ENCODE measurements around the gene SOHLH2.

- TF ChIP-seq NFE2L2 (IDR thresholded peaks at IDR 0.05; ENCODE audit: low read depth, low read length): no peak
- no peak for TF ChIP-seq MAZ (IDR thresholded peaks at IDR 0.05; ENCODE audit: borderline replicate concordance, low read depth, low read length)
- no peak for TF ChIP-seq CTCF (conservative IDR thresholded peaks at IDR 0.05; ENCODE audit: low read depth, low read length)
- no peak for TF ChIP-seq CHD1 (IDR thresholded peaks at IDR 0.05; ENCODE audit: low read depth, low read length)
- no peak for TF ChIP-seq RFX5 (IDR thresholded peaks at IDR 0.05; ENCODE audit: low read depth, low read length)
- TF ChIP-seq CEBPB (IDR thresholded peaks at IDR 0.05; ENCODE audit: low read depth, low read length): no peak
- no peak for TF ChIP-seq RAD21 (IDR thresholded peaks at IDR 0.05; ENCODE audit: low read length)
- TF ChIP-seq POLR2A (IDR thresholded peaks at IDR 0.05; ENCODE audit: low read depth, low read length): no peak
- no peak for TF ChIP-seq SMC3 (IDR thresholded peaks at IDR 0.05; ENCODE audit: low read depth, low read length)
- TF ChIP-seq RCOR1 (IDR thresholded peaks at IDR 0.05; ENCODE audit: insufficient replicate concordance, low read length): no peak
- TF ChIP-seq USF2 (IDR thresholded peaks at IDR 0.05; ENCODE audit: low read depth, low read length): no peak
- TF ChIP-seq FOS (IDR thresholded peaks at IDR 0.05; ENCODE audit: low read depth, low read length): no peak
Measured at GRCh38 chr13:36190771-36191170, 23.6 kb downstream of the SOHLH2 start.
